Large intestine (tissue), 3 donors: ENCODE results near the gene PCDHB11. TPM values are rescaled to one million over a fixed set of nuclear protein-coding genes. Genes with fewer than 3 reads are reported as not detected.
"Not testable (repeated sequence)": the region's sequence is repeated elsewhere in the genome, so short reads cannot be mapped to it uniquely, and the experiment has no call there.

Experiments used
- DNase-seq, 2 donors: peaks; one replicate each; pipeline versions ENCODE4 v3.0.0 to v3.0.0-alpha.2; 2013
- H3K27ac ChIP-seq: one replicate; pipeline ENCODE4 v1.5.1; 2013; ENCODE audit warnings: low read length
- H3K27me3 ChIP-seq: 2 replicates; pipeline ENCODE4 v1.6.1; 2013; ENCODE audit warnings: low read length; ENCODE audit not compliant: control insufficient read depth, insufficient read depth
- H3K36me3 ChIP-seq: 2 replicates; pipeline ENCODE4 v1.6.1; 2013; ENCODE audit warnings: low read length; ENCODE audit not compliant: control insufficient read depth, insufficient read depth
- H3K4me1 ChIP-seq: one replicate; pipeline ENCODE4 v1.6.1; 2013; ENCODE audit warnings: low read length; ENCODE audit not compliant: control insufficient read depth, insufficient read depth
- H3K4me3 ChIP-seq: one replicate; pipeline ENCODE4 v1.5.1; 2013; ENCODE audit warnings: low read length
- H3K9me3 ChIP-seq: one replicate; pipeline ENCODE4 v1.6.1; 2013; ENCODE audit warnings: mild to moderate bottlenecking, low read depth, low read length, moderate library complexity; ENCODE audit not compliant: control insufficient read depth
- WGBS: methylation state at CpG from one replicate; pipeline ENCODE4 v1.1.5; 2013; ENCODE audit warnings: low lambda C conversion rate; ENCODE audit not compliant: insufficient coverage; 5-methylcytosine and 5-hydroxymethylcytosine counted together
- polyA plus RNA-seq: library from polyadenylated mRNA; unstranded; fragments of 120-200 nt; gene quantifications from one replicate; pipeline ENCODE4 v1.2.1, GENCODE V29; 2013

The PCDHB11 gene
- polyA plus RNA-seq, 1 donor = 1.1 TPM

GRCh38 chr5:141172381-141173204 lies 26.8 kb upstream of the PCDHB11 start, which contains the start of gene PCDHB7:
TSS of gene PCDHB7 (plus strand) at chr5:141172644. CDS start at chr5:141172836, 192 bp downstream.
- no peak for DNase-seq
- Histone ChIP-seq H3K36me3 (no peaks in the 10 kb centered on the region), H3K27ac (no peak within 1 kb of the TSS), H3K4me3 (no peak within 1 kb of the TSS), H3K4me1 (no peaks in the 10 kb centered on the region), H3K27me3 (peaks cover 2% of the 10 kb centered on the region), H3K9me3 (peaks cover 11% of the 10 kb centered on the region)
- 4% methylated on average over 4 of the region's 20 CpGs for WGBS

GRCh38 chr5:141174291-141175104 lies 24.9 kb upstream of the PCDHB11 start:
- WGBS = no CpG with 5 or more reads among the region's 79 CpGs
- not testable (repeated sequence) for H3K27me3 ChIP-seq, DNase-seq, H3K36me3 ChIP-seq, H3K4me3 ChIP-seq, H3K4me1 ChIP-seq, H3K27ac ChIP-seq
- H3K9me3 ChIP-seq = peaks cover 14% of the 10 kb centered on the region

- WGBS = 0% methylated on average over 1 of the region's 1 CpG
- peaks cover 5% of the 10 kb centered on the region for H3K27me3 ChIP-seq
- H3K4me1 ChIP-seq = no peaks in the 10 kb centered on the region
- no peak overlapping the region for H3K4me3 ChIP-seq
- H3K36me3 ChIP-seq = no peaks in the 10 kb centered on the region
- peaks cover 20% of the 10 kb centered on the region for H3K9me3 ChIP-seq
- no peak for DNase-seq
- no peak overlapping the region for H3K27ac ChIP-seq
Measured at GRCh38 chr5:141175933-141176332, 23.5 kb upstream of the PCDHB11 start.

GRCh38 chr5:141177577-141178191 lies 21.7 kb upstream of the PCDHB11 start, which contains the start of gene PCDHB8:
TSS of gene PCDHB8 (plus strand) at chr5:141177790. CDS start at chr5:141178035, 245 bp downstream.
- H3K36me3 ChIP-seq, H3K27ac ChIP-seq, H3K27me3 ChIP-seq, H3K4me1 ChIP-seq, DNase-seq, H3K4me3 ChIP-seq: not testable (repeated sequence)
- H3K9me3 ChIP-seq = peaks cover 20% of the 10 kb centered on the region
- no CpG with 5 or more reads among the region's 18 CpGs for WGBS

- H3K36me3 ChIP-seq, H3K27ac ChIP-seq, DNase-seq, H3K27me3 ChIP-seq, H3K4me3 ChIP-seq, H3K4me1 ChIP-seq: not testable (repeated sequence)
- H3K9me3 ChIP-seq = peaks cover 15% of the 10 kb centered on the region
- no CpG with 5 or more reads among the region's 39 CpGs for WGBS
Measured at GRCh38 chr5:141179371-141179770, 20.1 kb upstream of the PCDHB11 start.

GRCh38 chr5:141179876-141180275 lies 19.6 kb upstream of the PCDHB11 start:
- H3K4me1 ChIP-seq, DNase-seq, H3K36me3 ChIP-seq, H3K4me3 ChIP-seq, H3K27ac ChIP-seq, H3K27me3 ChIP-seq: not testable (repeated sequence)
- WGBS = no CpG with 5 or more reads among the region's 32 CpGs
- peaks cover 14% of the 10 kb centered on the region for H3K9me3 ChIP-seq

- peaks cover 13% of the 10 kb centered on the region for H3K9me3 ChIP-seq
- 60% methylated on average over 1 of the region's 1 CpG for WGBS
Measured at GRCh38 chr5:141180313-141180712, 19.1 kb upstream of the PCDHB11 start.

GRCh38 chr5:141182248-141182647 lies 17.2 kb upstream of the PCDHB11 start, which contains the start of gene PCDHB16:
TSS of gene PCDHB16 (plus strand) at chr5:141182387. CDS start at chr5:141182560, 173 bp downstream.
- WGBS = no CpG with 5 or more reads among the region's 13 CpGs
- Histone ChIP-seq H3K27me3 (peaks cover 9% of the 10 kb centered on the region), H3K9me3 (peaks cover 13% of the 10 kb centered on the region), H3K4me1 (no peaks in the 10 kb centered on the region), H3K36me3 (no peaks in the 10 kb centered on the region), H3K27ac (no peak within 1 kb of the TSS), H3K4me3 (no peak within 1 kb of the TSS)
- no peak for DNase-seq

More at GRCh38 chr5:141180313-141180712, 19.1 kb upstream of the PCDHB11 start:
- Histone ChIP-seq H3K4me3 (no peak overlapping the region), H3K36me3 (no peaks in the 10 kb centered on the region), H3K27ac (no peak overlapping the region), H3K4me1 (no peaks in the 10 kb centered on the region), H3K27me3 (peaks cover 9% of the 10 kb centered on the region)
- DNase-seq = no peak

- not testable (repeated sequence) for DNase-seq, H3K36me3 ChIP-seq, H3K4me3 ChIP-seq, H3K27ac ChIP-seq, H3K4me1 ChIP-seq, H3K27me3 ChIP-seq
- peaks cover 16% of the 10 kb centered on the region for H3K9me3 ChIP-seq
- WGBS = no CpG with 5 or more reads among the region's 69 CpGs
Measured at GRCh38 chr5:141184117-141184855, 15.1 kb upstream of the PCDHB11 start.
